Stimulated activated CD4-positive, alpha-beta T cell treated with anti-CD3 and anti-CD28 coated beads, Interleukin-4, amount 100 ng/mL, for 1 hour (primary cell): ENCODE data around the gene CLEC18B.
"Not testable (repeated sequence)": the region's sequence is repeated elsewhere in the genome, so short reads cannot be mapped to it uniquely, and the experiment has no call there.

Experiments
- DNase-seq: peaks from one replicate; pipeline ENCODE4 v3.0.0-alpha.2; 2020

The CLEC18B gene

DNA sequence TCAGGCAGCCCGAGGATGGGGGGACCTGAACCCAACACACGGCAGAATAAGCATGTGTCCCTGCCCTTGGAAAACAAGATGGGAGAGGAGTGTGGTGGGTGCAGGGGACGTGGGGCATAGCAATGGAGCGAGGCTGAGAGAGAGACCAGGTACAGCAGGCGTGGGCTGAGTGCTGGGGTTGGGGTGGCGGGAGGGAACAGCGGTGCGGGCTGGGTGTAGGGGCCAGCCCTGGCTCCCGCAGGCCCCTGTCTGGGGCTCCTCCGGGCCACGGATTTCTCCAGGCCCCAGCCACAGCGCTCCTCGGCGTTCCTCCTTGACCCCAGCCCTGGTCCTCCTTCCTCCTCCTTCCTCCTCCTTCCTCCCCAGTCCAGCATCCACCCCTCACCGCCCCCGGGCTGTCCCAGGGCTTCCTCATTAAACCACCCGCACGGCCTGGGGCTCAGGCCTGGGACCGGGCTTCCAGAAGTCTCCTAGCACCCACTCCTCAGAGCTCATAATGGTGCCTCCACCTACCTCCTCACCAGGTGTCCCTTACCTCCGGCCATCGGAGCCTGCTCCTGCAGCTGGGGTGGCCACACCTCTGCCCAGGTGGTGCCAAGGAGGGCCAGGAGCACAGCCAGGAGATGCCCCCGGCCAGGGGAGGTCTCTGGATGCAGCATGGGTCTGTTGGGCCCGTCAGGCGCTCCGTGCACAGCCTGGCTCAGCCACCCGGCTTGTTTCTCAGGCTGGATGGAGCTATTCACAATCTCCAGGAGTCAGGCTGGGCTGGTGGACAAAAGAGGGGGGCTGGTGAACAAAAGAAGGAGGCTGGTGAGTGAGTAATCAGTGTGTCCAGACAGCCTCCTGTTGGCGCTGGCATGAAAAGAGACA, at the start of gene CLEC18B:
Gene CLEC18B (minus strand): TSS at position 867 of the 870 bp plus-strand sequence. CDS start 208 bp downstream, at position 659.
- not testable (repeated sequence) for DNase-seq

GRCh38 chr16:74469946-74470478, 48.7 kb upstream of the CLEC18B start:
- no peak for DNase-seq

DNA sequence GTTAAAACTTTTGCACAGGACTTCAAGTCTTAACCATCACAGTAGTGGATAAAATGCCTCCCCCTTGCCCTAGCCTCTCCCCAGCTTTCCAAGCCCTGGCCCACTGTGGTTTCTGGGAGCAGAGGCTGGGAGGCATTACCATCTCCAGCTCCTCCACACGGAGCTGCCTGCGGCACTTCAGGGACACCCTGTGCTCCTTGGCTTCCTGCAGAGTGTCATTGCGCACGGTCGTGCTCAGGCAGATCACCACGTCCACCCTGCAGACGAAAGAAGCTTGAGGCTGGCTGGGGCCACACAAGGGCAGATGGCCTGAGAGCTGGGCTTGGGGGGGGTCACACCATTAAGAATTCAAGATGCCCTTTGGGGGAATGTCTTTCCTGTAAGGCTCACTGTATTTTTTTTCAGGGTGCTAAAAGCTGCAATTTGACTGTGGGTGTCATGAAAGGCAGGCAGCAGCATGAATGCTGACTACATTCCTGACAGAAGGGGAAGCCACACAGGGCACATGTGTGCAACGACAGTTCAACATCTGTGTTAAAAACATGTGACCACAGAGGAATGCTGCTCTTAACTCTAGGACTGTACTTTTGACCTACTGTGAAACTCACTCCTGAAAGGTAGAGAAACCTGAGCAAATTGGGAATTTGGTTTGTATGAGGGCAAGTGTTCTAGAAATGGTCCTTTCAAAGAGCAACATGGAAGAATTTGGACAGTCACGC, 47.7 kb upstream of the CLEC18B start:
- DNase-seq: no peak

DNA sequence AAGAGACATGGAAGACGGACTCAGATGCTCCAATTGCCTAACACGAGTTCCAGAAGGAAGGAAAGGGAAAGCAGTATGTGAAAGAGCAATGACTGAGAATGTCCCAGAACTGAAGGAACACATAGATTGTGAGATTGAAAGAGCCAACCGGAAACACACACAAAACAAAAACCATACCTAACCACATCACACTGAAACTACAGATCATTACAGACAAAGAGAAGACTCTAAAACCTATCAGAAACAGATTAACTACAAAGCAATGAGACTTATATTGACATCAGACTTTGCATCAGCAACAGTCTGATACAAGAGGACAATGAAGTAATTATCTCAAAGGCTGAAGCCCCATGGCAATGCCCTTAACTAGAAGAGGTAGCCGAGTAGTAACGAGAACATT, 45.6 kb upstream of the CLEC18B start:
- DNase-seq: no peak

GRCh38 chr16:74465851-74466685, 44.8 kb upstream of the CLEC18B start:
- DNase-seq: no peak

- no peak for DNase-seq
Observed at GRCh38 chr16:74465281-74465680, 44.0 kb upstream of the CLEC18B start.

GRCh38 chr16:74463888-74464287, 42.6 kb upstream of the CLEC18B start:
- no peak for DNase-seq

GRCh38 chr16:74462361-74462760, 41.1 kb upstream of the CLEC18B start:
- DNase-seq: no peak

- DNase-seq: no peak
Observed at GRCh38 chr16:74461826-74462225, 40.5 kb upstream of the CLEC18B start.

DNA sequence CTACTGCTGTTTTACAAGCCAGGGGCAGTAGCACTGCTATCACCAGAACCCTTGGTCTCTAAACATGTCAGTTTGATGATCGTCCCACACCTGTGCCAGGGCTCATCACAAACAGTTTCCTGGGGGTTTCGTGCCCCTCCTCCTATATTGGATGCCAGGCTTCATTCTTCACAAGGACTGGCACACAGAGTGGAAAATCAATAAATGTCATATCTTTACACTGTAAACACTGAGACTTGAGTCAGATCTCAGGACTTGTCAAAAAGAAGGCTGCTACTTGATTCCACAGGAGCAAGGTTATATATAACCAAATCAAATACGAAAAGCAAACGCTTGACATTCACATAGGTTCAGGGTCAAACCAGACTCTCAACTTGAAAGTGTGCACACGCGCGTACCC, 39.3 kb upstream of the CLEC18B start:
- no peak for DNase-seq

GRCh38 chr16:74456290-74456625, 35.0 kb upstream of the CLEC18B start:
- DNase-seq: no peak

- no peak for DNase-seq
Observed at GRCh38 chr16:74455619-74456289, 34.5 kb upstream of the CLEC18B start.

GRCh38 chr16:74455213-74455612, 33.9 kb upstream of the CLEC18B start:
- DNase-seq: no peak

DNA sequence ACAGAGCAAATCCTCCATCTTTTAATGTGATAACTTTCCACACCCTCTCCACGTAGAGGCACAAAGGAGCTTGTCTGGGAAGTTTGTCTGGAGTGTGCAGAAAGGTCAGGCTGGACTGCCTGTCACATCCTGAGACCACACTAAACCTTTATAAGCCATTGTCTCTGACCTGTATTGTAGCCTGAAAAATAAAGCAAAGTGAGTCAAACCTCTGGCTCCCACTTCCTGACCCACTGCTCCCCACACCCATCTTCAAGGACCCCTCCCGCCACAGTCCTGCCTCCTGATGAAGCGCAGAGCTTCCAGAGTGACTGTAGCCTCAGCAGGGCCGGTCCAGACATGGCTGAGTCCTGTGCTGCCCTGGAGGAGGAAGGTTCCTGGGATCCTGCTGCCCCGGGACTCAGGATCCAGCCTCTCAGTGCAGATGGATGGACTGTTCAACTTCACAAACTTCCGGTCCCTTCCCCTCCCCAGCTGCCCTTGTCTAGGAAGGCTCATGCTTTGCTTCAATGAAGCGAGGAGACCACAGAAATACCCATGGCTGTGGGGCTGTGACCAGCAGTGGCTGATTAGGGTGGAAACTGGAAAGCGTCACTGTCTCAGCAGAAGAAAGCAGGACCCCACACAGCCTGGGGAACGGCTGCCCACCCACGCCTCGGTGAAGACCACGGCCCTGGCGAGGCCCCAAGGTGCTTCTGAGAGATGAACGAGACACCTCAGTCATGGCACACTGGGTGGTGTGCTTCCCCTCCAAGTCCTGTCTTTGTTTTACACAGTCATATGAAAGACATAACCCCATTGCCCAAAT, 30.9 kb upstream of the CLEC18B start:
- DNase-seq: no peak

- DNase-seq: no peak
Observed at GRCh38 chr16:74450967-74451760, 29.9 kb upstream of the CLEC18B start.

DNA sequence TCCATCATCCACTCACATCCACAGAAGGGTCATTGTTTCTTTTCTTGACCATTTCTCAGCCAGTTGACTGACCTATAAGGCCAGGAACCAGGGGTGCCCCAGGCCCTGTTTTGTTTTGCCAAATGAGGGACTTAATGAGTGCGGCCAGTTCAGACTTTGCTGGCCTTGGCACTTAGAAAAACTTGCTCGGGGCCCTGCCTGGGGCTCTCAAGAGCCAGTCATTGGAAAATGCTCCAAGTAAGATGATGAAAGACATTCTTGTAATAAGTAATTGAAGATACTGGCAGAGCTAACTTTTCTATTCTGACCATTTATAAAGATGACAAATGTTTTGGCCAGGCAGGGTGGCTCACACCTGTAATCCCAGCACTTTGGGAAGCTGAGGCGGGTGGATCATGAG, 29.0 kb upstream of the CLEC18B start:
- no peak for DNase-seq

- no peak for DNase-seq
Observed at GRCh38 chr16:74449470-74449869, 28.2 kb upstream of the CLEC18B start.

- no peak for DNase-seq
Observed at GRCh38 chr16:74448990-74449389, 27.7 kb upstream of the CLEC18B start.

GRCh38 chr16:74447578-74447977, 26.3 kb upstream of the CLEC18B start:
- DNase-seq: no peak

GRCh38 chr16:74446866-74447265, 25.6 kb upstream of the CLEC18B start:
- DNase-seq: no peak
